ENCODE data around the gene SYTL1.
A peak's percentile ranks its signal among the peaks of the same experiment; 100 is the strongest.

Gene SYTL1

GRCh38 chr1:27338751-27339150 lies 3.1 kb upstream of the SYTL1 start:
- TF ChIP-seq POLR2A (IDR thresholded peaks at IDR 0.05; ENCODE audit: low read depth, low read length): no peak
- FAIRE-seq (no peak), DNase-seq (ENCODE audit: insufficient read length) (no peak)

GRCh38 chr1:27339213-27339612 lies 2.6 kb upstream of the SYTL1 start:
- no peak for TF ChIP-seq POLR2AphosphoS5 (IDR thresholded peaks at IDR 0.05; ENCODE audit: low read depth, low read length)
- no peak for TF ChIP-seq POLR2A (IDR thresholded peaks at IDR 0.05; ENCODE audit: low read depth, low read length)
- TF ChIP-seq TAF1 (IDR thresholded peaks at IDR 0.05; ENCODE audit: borderline replicate concordance, low read depth, low read length): no peak
- no peak for DNase-seq (ENCODE audit: insufficient read length)
- FAIRE-seq: no peak

GRCh38 chr1:27342391-27342777 lies 562 bp downstream of the SYTL1 start:
- peak; percentile 40 for FAIRE-seq

GRCh38 chr1:27342778-27343638 lies 1.2 kb downstream of the SYTL1 start:
- TF ChIP-seq TAF1 (IDR thresholded peaks at IDR 0.05; ENCODE audit: borderline replicate concordance, low read depth, low read length): no peak
- TF ChIP-seq POLR2AphosphoS5 (IDR thresholded peaks at IDR 0.05; ENCODE audit: low read depth, low read length): no peak
- TF ChIP-seq POLR2A (IDR thresholded peaks at IDR 0.05; ENCODE audit: low read depth, low read length): peak; percentile 51; the same call in 1 of the 2 replicates
- no peak for DNase-seq (ENCODE audit: insufficient read length)
- FAIRE-seq: peak; percentile 30

More at GRCh38 chr1:27342391-27342777, 562 bp downstream of the SYTL1 start:
- TF ChIP-seq POLR2A (IDR thresholded peaks at IDR 0.05; ENCODE audit: low read depth, low read length) (no peak), POLR2AphosphoS5 (IDR thresholded peaks at IDR 0.05; ENCODE audit: low read depth, low read length) (no peak), TAF1 (IDR thresholded peaks at IDR 0.05; ENCODE audit: borderline replicate concordance, low read depth, low read length) (no peak)
- DNase-seq (ENCODE audit: insufficient read length): no peak

GRCh38 chr1:27343639-27344025 lies 1.8 kb downstream of the SYTL1 start:
- FAIRE-seq (no peak), DNase-seq (ENCODE audit: insufficient read length) (no peak)
- no peak for TF ChIP-seq TAF1 (IDR thresholded peaks at IDR 0.05; ENCODE audit: borderline replicate concordance, low read depth, low read length)
- no peak for TF ChIP-seq POLR2A (IDR thresholded peaks at IDR 0.05; ENCODE audit: low read depth, low read length)
- no peak for TF ChIP-seq POLR2AphosphoS5 (IDR thresholded peaks at IDR 0.05; ENCODE audit: low read depth, low read length)

- no peak for DNase-seq (ENCODE audit: insufficient read length)
- FAIRE-seq: no peak
- TF ChIP-seq TAF1 (IDR thresholded peaks at IDR 0.05; ENCODE audit: borderline replicate concordance, low read depth, low read length) (no peak), POLR2AphosphoS5 (IDR thresholded peaks at IDR 0.05; ENCODE audit: low read depth, low read length) (no peak), POLR2A (IDR thresholded peaks at IDR 0.05; ENCODE audit: low read depth, low read length) (no peak)
Observed at GRCh38 chr1:27345272-27345671, 3.5 kb downstream of the SYTL1 start.

- DNase-seq (ENCODE audit: insufficient read length): no peak
- FAIRE-seq: no peak
- TF ChIP-seq POLR2AphosphoS5 (IDR thresholded peaks at IDR 0.05; ENCODE audit: low read depth, low read length) (no peak), POLR2A (IDR thresholded peaks at IDR 0.05; ENCODE audit: low read depth, low read length) (no peak), TAF1 (IDR thresholded peaks at IDR 0.05; ENCODE audit: borderline replicate concordance, low read depth, low read length) (no peak)
Observed at GRCh38 chr1:27346357-27346756, 4.5 kb downstream of the SYTL1 start.

- DNase-seq (ENCODE audit: insufficient read length): no peak
- TF ChIP-seq POLR2AphosphoS5 (IDR thresholded peaks at IDR 0.05; ENCODE audit: low read depth, low read length) (no peak), TAF1 (IDR thresholded peaks at IDR 0.05; ENCODE audit: borderline replicate concordance, low read depth, low read length) (no peak), POLR2A (IDR thresholded peaks at IDR 0.05; ENCODE audit: low read depth, low read length) (no peak)
- no peak for FAIRE-seq
Observed at GRCh38 chr1:27346991-27347624, 5.3 kb downstream of the SYTL1 start.

- FAIRE-seq: no peak
- no peak for DNase-seq (ENCODE audit: insufficient read length)
Observed at GRCh38 chr1:27348861-27349783, 7.3 kb downstream of the SYTL1 start.

GRCh38 chr1:27349784-27350662 lies 8.2 kb downstream of the SYTL1 start:
- TF ChIP-seq POLR2AphosphoS5 (IDR thresholded peaks at IDR 0.05; ENCODE audit: low read depth, low read length) (no peak), POLR2A (IDR thresholded peaks at IDR 0.05; ENCODE audit: low read depth, low read length) (no peak), TAF1 (IDR thresholded peaks at IDR 0.05; ENCODE audit: borderline replicate concordance, low read depth, low read length) (no peak)
- DNase-seq (ENCODE audit: insufficient read length) (no peak), FAIRE-seq (no peak)

More at GRCh38 chr1:27348861-27349783, 7.3 kb downstream of the SYTL1 start:
- TF ChIP-seq TAF1 (IDR thresholded peaks at IDR 0.05; ENCODE audit: borderline replicate concordance, low read depth, low read length) (no peak), POLR2AphosphoS5 (IDR thresholded peaks at IDR 0.05; ENCODE audit: low read depth, low read length) (no peak), POLR2A (IDR thresholded peaks at IDR 0.05; ENCODE audit: low read depth, low read length) (no peak)
